Medulla oblongata (tissue), 1 donor: ENCODE data around the gene OGFRL1.
A peak's percentile ranks its signal among the peaks of the same experiment; 100 is the strongest.

Experiments
- DNase-seq: peaks from one replicate; pipeline ENCODE4 v3.0.0-alpha.2; 2015; ENCODE audit errors: extremely low spot score

The OGFRL1 gene

GRCh38 chr6:71284785-71285184, 3.8 kb upstream of the OGFRL1 start:
- no peak for DNase-seq

GRCh38 chr6:71287038-71287437, 1.6 kb upstream of the OGFRL1 start:
- DNase-seq: peak; percentile 79

- DNase-seq: no peak
These were observed 734 bp upstream of the OGFRL1 start for GRCh38 chr6:71287926-71288227.

- DNase-seq: peak; percentile 56
These were observed 609 bp downstream of the OGFRL1 start for GRCh38 chr6:71289039-71289801.

- DNase-seq: no peak
These were observed 1.2 kb downstream of the OGFRL1 start for GRCh38 chr6:71289802-71290175.

- DNase-seq: peak; percentile 28
These were observed 2.0 kb downstream of the OGFRL1 start for GRCh38 chr6:71290611-71291010.

GRCh38 chr6:71292001-71292400, 3.4 kb downstream of the OGFRL1 start:
- peak; percentile 43 for DNase-seq

- peak; percentile 76 for DNase-seq
These were observed 5.5 kb downstream of the OGFRL1 start for GRCh38 chr6:71294121-71294523.

- DNase-seq: no peak
These were observed 9.8 kb downstream of the OGFRL1 start for GRCh38 chr6:71298459-71298858.

GRCh38 chr6:71299541-71300470, 11.2 kb downstream of the OGFRL1 start:
- DNase-seq: no peak

- no peak for DNase-seq
These were observed 12.1 kb downstream of the OGFRL1 start for GRCh38 chr6:71300561-71301168.

- no peak for DNase-seq
These were observed 12.9 kb downstream of the OGFRL1 start for GRCh38 chr6:71301546-71301945.

- no peak for DNase-seq
These were observed 21.0 kb downstream of the OGFRL1 start for GRCh38 chr6:71309656-71310055.

GRCh38 chr6:71310261-71310660, 21.6 kb downstream of the OGFRL1 start:
- no peak for DNase-seq

- no peak for DNase-seq
These were observed 23.5 kb downstream of the OGFRL1 start for GRCh38 chr6:71312089-71312488.

GRCh38 chr6:71317441-71317840, 28.8 kb downstream of the OGFRL1 start:
- DNase-seq: no peak

- no peak for DNase-seq
These were observed 31.4 kb downstream of the OGFRL1 start for GRCh38 chr6:71320041-71320440.

GRCh38 chr6:71321314-71321713, 32.7 kb downstream of the OGFRL1 start:
- DNase-seq: no peak

- peak; percentile 66 for DNase-seq
These were observed 35.7 kb downstream of the OGFRL1 start for GRCh38 chr6:71324194-71324785.

- DNase-seq: no peak
These were observed 38.0 kb downstream of the OGFRL1 start for GRCh38 chr6:71326611-71327010.

- no peak for DNase-seq
These were observed 41.9 kb downstream of the OGFRL1 start for GRCh38 chr6:71330501-71330900.

GRCh38 chr6:71332012-71332411, 43.4 kb downstream of the OGFRL1 start:
- DNase-seq: no peak
